Measurements from ENCODE around the gene IGSF23. TPM values are rescaled to one million over a fixed set of nuclear protein-coding genes. Genes with fewer than 3 reads are reported as not detected.

The IGSF23 gene
- total and polyA plus RNA-seq, 2 of the 4 experiments (the other 2 are of a cell fraction), result 0.27 TPM; not detected in 1

DNA sequence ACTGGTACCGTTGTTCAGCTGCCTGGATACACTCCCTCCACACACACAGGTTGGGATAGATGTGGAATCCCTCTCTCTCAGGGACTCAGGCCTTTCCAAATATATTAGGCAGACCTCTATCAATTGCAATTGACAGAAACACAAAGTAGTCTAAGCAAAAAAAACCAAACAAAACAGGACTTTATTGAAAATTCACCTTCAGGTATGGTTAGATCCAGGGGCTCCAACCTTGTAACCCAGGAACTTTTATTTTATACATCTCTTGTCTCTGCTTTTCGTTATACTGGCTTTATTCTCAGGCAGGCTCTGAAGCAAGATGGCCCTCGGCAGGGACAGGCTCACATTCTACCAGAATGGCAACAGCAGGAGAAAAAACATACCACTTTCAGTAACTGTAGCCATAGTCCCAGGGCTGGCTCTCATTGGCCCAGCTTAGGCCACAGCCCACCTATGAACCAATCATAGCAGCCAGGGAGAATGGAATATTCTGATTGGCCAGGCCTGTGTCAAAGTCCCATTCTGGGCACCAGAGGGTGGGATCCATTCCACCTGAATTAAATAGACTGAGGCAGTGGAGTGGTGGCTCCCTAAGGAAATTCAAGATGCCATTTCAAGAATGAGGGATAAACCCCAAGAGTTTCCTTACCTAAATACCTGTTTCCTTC lies 44.8 kb downstream of the IGSF23 start:
- no peak overlapping the region for H3K4me3 ChIP-seq (ENCODE audit: insufficient read depth, low read depth, low read length)
- dilution Hi-C loops (cut with HindIII; ENCODE audit: low sequenced_read_pairs, unreplicated experiment) (no loop called here), intact Hi-C loops (cut with micrococcal nuclease) (no loop called here), in situ Hi-C loops (cut with MboI; ENCODE audit: low sequenced_read_pairs) (loop anchor here (5.0 kb wide), 1 partner anchor 86 kb away; no protein-coding TSS in a partner anchor)
- ChIA-PET CTCF (interaction anchor here (1.0 kb wide), 1 partner anchor 88 kb away, joined by 4 read pairs; no protein-coding TSS in a partner anchor), POLR2A (ENCODE audit: unreplicated experiment) (no interaction called here)
- no peak overlapping the region for H3K9ac ChIP-seq (ENCODE audit: low read depth, low read length)
- H3K36me3 ChIP-seq (ENCODE audit: control insufficient read depth, insufficient read depth, low read length), result peaks cover 67% of the 10 kb centered on the region
- peaks cover 12% of the 10 kb centered on the region; the same call in 1 of the 2 replicates for H4K20me1 ChIP-seq (ENCODE audit: insufficient read depth, low read length)
- DNase-seq, result no peak
- H3K9me1 ChIP-seq (ENCODE audit: insufficient read depth, low read length), result peaks cover 12% of the 10 kb centered on the region
- H3K9me3 ChIP-seq (ENCODE audit: control insufficient read depth, insufficient read depth, low read length), result no peaks in the 10 kb centered on the region
- H3K27ac ChIP-seq (ENCODE audit: insufficient read depth, low read length), result no peak overlapping the region
- no peak overlapping the region for H4K8ac ChIP-seq (ENCODE audit: low read depth in 2 of 2, low read length in 2 of 2)
- 0 out of 2 replicates have a peak, but pooled peaks have one; percentile 15 for ATAC-seq (ENCODE audit: low read depth)
- H3K18ac ChIP-seq (ENCODE audit: low read depth, low read length), result no peak overlapping the region
- H3K23ac ChIP-seq (ENCODE audit: low read depth, low read length), result no peak overlapping the region
- no peak overlapping the region for H3K14ac ChIP-seq (replicated peaks; ENCODE audit: low read depth, low read length)
- no peaks in the 10 kb centered on the region for H3K27me3 ChIP-seq (ENCODE audit: control insufficient read depth, insufficient read depth, low read length)
- no CpG with 5 or more reads among the region's 3 CpGs for WGBS, 2 experiments (ENCODE audit: extremely low coverage in 2 of 2, insufficient read length in 1 of 2)
- H2AK5ac ChIP-seq (ENCODE audit: low read depth, low read length), result no peak overlapping the region
- BruUV-seq (replicated peaks), result no TSS peak
- H4K5ac ChIP-seq (ENCODE audit: low read depth, low read length), result no peak overlapping the region
- TF ChIP-seq SMC3 (IDR thresholded peaks at IDR 0.05; ENCODE audit: low read depth, low read length) (no peak), MAZ (IDR thresholded peaks at IDR 0.05; ENCODE audit: borderline replicate concordance, low read depth, low read length) (no peak), NFE2L2 (IDR thresholded peaks at IDR 0.05; ENCODE audit: low read depth, low read length) (no peak), MAFK (IDR thresholded peaks at IDR 0.05; ENCODE audit: low read depth, low read length) (no peak)
- TF ChIP-seq, protein P1, sequence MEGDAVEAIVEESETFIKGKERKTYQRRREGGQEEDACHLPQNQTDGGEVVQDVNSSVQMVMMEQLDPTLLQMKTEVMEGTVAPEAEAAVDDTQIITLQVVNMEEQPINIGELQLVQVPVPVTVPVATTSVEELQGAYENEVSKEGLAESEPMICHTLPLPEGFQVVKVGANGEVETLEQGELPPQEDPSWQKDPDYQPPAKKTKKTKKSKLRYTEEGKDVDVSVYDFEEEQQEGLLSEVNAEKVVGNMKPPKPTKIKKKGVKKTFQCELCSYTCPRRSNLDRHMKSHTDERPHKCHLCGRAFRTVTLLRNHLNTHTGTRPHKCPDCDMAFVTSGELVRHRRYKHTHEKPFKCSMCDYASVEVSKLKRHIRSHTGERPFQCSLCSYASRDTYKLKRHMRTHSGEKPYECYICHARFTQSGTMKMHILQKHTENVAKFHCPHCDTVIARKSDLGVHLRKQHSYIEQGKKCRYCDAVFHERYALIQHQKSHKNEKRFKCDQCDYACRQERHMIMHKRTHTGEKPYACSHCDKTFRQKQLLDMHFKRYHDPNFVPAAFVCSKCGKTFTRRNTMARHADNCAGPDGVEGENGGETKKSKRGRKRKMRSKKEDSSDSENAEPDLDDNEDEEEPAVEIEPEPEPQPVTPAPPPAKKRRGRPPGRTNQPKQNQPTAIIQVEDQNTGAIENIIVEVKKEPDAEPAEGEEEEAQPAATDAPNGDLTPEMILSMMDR (conservative IDR thresholded peaks at IDR 0.05; ENCODE audit: low read depth, low read length), result no peak
- TF ChIP-seq, protein P2, sequence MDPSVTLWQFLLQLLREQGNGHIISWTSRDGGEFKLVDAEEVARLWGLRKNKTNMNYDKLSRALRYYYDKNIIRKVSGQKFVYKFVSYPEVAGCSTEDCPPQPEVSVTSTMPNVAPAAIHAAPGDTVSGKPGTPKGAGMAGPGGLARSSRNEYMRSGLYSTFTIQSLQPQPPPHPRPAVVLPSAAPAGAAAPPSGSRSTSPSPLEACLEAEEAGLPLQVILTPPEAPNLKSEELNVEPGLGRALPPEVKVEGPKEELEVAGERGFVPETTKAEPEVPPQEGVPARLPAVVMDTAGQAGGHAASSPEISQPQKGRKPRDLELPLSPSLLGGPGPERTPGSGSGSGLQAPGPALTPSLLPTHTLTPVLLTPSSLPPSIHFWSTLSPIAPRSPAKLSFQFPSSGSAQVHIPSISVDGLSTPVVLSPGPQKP (IDR thresholded peaks at IDR 0.05; ENCODE audit: borderline replicate concordance, low read depth, low read length), result no peak
- H2BK15ac ChIP-seq (ENCODE audit: low read depth, low read length), result no peak overlapping the region
- no peak overlapping the region for H2AFZ ChIP-seq (replicated peaks; ENCODE audit: low read length, poor library complexity)
- H2BK5ac ChIP-seq (ENCODE audit: low read depth, low read length, poor library complexity, severe bottlenecking), result no peak overlapping the region
- H4K91ac ChIP-seq (ENCODE audit: insufficient read depth, low read depth, low read length), result no peak overlapping the region
- H3K79me1 ChIP-seq (ENCODE audit: low read depth in 1 of 2, low read length in 2 of 2), result peaks cover 31 to 87% of the 10 kb centered on the region in 2 experiments
- H2BK120ac ChIP-seq (ENCODE audit: low read depth, low read length), result no peak overlapping the region
- H3K4ac ChIP-seq (ENCODE audit: low read depth, low read length), result no peak overlapping the region
- H2BK20ac ChIP-seq (ENCODE audit: low read depth, low read length), result no peak overlapping the region
- H3K4me2 ChIP-seq (ENCODE audit: low read depth, low read length), result no peak overlapping the region
- no peak overlapping the region for H2AK9ac ChIP-seq (replicated peaks; ENCODE audit: low read depth, low read length, poor library complexity)
- peaks cover 3% of the 10 kb centered on the region; the same call in 1 of the 2 replicates for H3K4me1 ChIP-seq (ENCODE audit: control insufficient read depth, insufficient read depth, low read length)
- H3K56ac ChIP-seq (ENCODE audit: extremely low read depth, insufficient read depth, low read length), result no peak overlapping the region

All from IMR-90 (cell line).